Pancreas (tissue), 10 donors: Measurements from ENCODE around the gene COMTD1. TPM values are rescaled to one million over a fixed set of nuclear protein-coding genes. Genes with fewer than 3 reads are reported as not detected.

Source experiments
- ATAC-seq, 4 donors: fragments of 200-7000 bp; cut with Tn5 transposase; one replicate each; pipeline versions ENCODE4 v1.8.0 to v1.9.1; 2020; ENCODE audit warnings: mild to moderate bottlenecking in 4 of 4, moderate library complexity in 4 of 4
- DNase-seq, 6 donors: peaks; one replicate each; pipeline ENCODE4 v3.0.0-alpha.2; 2020
- FAIRE-seq: peaks from 2 replicates; lab custom pipeline; 2012; peaks lifted over from hg19 to GRCh38; lab: Jason Lieb, UNC
- H3K27ac ChIP-seq, 4 donors: fragments of 200-600 bp; sonication (generic); 1 replicate in 3 of 4; 2 replicates in 1 of 4; pipeline versions ENCODE4 v1.5.0 to v1.8.0; 2020
- H3K27me3 ChIP-seq, 4 donors: fragments of 200-600 bp; one replicate each; pipeline ENCODE4 v1.8.0; 2021
- H3K36me3 ChIP-seq, 3 donors: fragments of 200-600 bp; sonication (generic) in 1 of 3; one replicate each; pipeline versions ENCODE4 v1.5.0 to v1.8.0; 2020 to 2021
- H3K4me1 ChIP-seq, 3 donors: fragments of 200-600 bp; one replicate each; pipeline ENCODE4 v1.8.0; 2021
- H3K4me3 ChIP-seq, 4 donors: fragments of 200-600 bp; sonication (generic) in 2 of 4; one replicate each; pipeline versions ENCODE4 v1.5.0 to v1.8.0; 2020 to 2021
- H3K9me3 ChIP-seq, 4 donors: fragments of 200-600 bp; one replicate each; pipeline ENCODE4 v1.8.0; 2021
- WGBS, 2 donors: extraction: QIAGEN DNeasy Blood & Tissue Kit; methylation state at CpG; one replicate each; pipeline ENCODE4 v1.1.7; 2013; 5-methylcytosine and 5-hydroxymethylcytosine counted together
- intact Hi-C, 3 donors: fragments of 100-400 bp; cut with DNase I; formaldehyde crosslinking; loops; one replicate each; pipeline versions ENCODE4 v1.11.1 to v1.14.2; 2022
- polyA plus RNA-seq, 2 donors: library from polyadenylated mRNA; stranded (reverse); fragments of 200-250 nt; gene quantifications; one replicate each; pipeline ENCODE4 v1.2.3, GENCODE V29; 2013
- total RNA-seq, 6 donors: library from RNA; stranded (reverse); fragmentation: NEBNext Ultra II Directional in 4 of 6; extraction: Animal tissue kit (Norgen Biotek cat#: 25700) in 4 of 6; gene quantifications; one replicate each; pipeline versions ENCODE4 v1.2.1 to v1.2.4, GENCODE V29; 2021 to 2023
- TF ChIP-seq, protein P1 (sequence below), 4 donors: fragments of 200-600 bp; sonication (generic) in 3 of 4; IDR thresholded peaks; one replicate each; pipeline versions ENCODE4 v1.5.0 to v1.8.0; 2021; ENCODE audit warnings: antibody characterized with exemption in 4 of 4
- donor health status: healthy with polysubstance abuse.
- donor health status: DM: no; HTN: no; CAD: no; lungs with moderate emphysema.
- donor health status: DM: no; HTN: no; CAD: no.
- donor health status: control.
- donor health status: control.
- donor health status: Bipolar disorder and iron deficiency.
- donor health status: DM: yes; HTN: yes; CAD: no.
- donor health status: DM: no; HTN: no; CAD: no.
- donor health status: DM: no; HTN: no; CAD: no.
- donor health status: DM: yes; HTN: yes; CAD: no.

COMTD1 gene
- total and polyA plus RNA-seq, 8 donors = 54.1 to 318 (median 72.5) TPM

DNA sequence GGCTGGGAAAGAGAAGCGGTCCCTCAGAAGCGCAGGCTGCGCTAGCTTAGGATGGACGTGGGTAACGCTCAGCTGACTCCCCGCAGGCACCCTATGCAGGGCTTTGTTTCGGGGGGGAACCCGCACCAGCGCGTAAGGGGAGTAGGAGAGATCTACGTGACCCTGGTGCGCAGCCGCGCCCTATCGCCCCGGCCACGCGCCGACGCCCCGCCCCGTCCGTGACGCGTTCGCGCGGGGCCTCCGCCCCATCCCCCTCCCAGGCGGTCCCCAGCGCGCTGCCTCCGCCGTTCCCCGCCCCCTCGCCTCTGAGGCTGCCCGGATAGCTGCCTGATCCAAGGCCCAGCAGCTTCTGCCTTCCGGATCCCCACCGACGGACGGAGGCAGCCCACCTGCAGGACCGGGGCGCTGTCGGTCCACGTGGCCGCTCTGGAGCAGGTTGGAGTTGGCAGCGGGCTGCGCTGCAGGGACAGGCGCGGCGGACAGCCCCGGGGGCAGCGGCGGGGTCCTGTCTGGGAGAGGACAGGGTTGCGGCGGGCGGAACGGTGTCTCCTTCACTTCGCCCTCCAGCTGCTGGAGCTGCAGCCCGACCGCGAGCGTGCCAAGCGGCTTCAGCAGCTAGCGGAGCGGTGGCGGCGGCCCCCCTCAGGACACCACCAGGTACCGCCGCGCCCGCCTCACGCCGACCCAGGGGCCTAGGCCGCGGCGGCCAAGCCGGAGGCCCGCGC is 25.3 kb downstream of the COMTD1 start, which contains the start of gene VDAC2:
VDAC2 (plus strand) TSS at position 515 of the 725 bp plus-strand sequence. CDS start 363 bp downstream, outside the sequence.
- intact Hi-C loops = no loop called here
- FAIRE-seq = no peak
- TF ChIP-seq, protein P1, sequence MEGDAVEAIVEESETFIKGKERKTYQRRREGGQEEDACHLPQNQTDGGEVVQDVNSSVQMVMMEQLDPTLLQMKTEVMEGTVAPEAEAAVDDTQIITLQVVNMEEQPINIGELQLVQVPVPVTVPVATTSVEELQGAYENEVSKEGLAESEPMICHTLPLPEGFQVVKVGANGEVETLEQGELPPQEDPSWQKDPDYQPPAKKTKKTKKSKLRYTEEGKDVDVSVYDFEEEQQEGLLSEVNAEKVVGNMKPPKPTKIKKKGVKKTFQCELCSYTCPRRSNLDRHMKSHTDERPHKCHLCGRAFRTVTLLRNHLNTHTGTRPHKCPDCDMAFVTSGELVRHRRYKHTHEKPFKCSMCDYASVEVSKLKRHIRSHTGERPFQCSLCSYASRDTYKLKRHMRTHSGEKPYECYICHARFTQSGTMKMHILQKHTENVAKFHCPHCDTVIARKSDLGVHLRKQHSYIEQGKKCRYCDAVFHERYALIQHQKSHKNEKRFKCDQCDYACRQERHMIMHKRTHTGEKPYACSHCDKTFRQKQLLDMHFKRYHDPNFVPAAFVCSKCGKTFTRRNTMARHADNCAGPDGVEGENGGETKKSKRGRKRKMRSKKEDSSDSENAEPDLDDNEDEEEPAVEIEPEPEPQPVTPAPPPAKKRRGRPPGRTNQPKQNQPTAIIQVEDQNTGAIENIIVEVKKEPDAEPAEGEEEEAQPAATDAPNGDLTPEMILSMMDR (IDR thresholded peaks at IDR 0.05) = no peak
- peak; percentile 88 to 96 (median 94) for DNase-seq
- Histone ChIP-seq H3K4me1 (peaks cover 11 to 13% (median 11%) of the 10 kb centered on the region in 3 donors), H3K9me3 (no peaks in the 10 kb centered on the region), H3K27ac (peak within 1 kb of the TSS; percentile 97 to 99 (median 98)), H3K4me3 (peak within 1 kb of the TSS; percentile 66 to 99 (median 84)), H3K36me3 (peaks cover 0 to 19% (median 4%) of the 10 kb centered on the region in 3 donors), H3K27me3 (no peaks in the 10 kb centered on the region)
- peak; percentile 95 to 98 (median 96) for ATAC-seq
- 0 to 1% methylated on average over 70 to 80 of the region's 80 CpGs for WGBS, 2 donors

DNA sequence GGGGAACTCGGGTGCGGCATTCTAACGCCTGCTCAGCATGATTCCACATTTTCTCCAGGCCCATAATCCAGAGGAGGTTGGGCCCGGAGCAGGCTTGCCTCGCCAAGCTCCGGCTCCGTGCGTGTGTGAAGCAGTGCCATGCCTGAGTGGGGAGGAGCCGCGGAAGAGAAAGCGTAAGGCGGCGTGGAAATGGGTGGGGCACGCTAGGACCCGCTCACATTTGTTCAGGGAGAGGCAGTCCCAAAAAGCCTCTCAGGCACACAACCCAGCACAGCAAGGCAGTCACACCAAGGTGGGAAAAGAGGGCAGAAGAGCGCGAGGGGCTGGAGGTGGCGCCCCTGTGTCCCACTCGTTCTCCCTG is 25.9 kb downstream of the COMTD1 start:
- Histone ChIP-seq H3K4me1 (peaks cover 11 to 13% (median 11%) of the 10 kb centered on the region in 3 donors), H3K27me3 (no peaks in the 10 kb centered on the region), H3K9me3 (no peaks in the 10 kb centered on the region), H3K27ac (peak overlapping the region; percentile 97 to 99 (median 98)), H3K4me3 (peak overlapping the region; percentile 66 to 99 (median 84)), H3K36me3 (peaks cover 0 to 13% (median 3%) of the 10 kb centered on the region in 3 donors)
- intact Hi-C loops = no loop called here
- TF ChIP-seq, protein P1 (IDR thresholded peaks at IDR 0.05) = no peak
- FAIRE-seq = no peak
- peak; percentile 60 to 87 (median 73) for DNase-seq
- peak; percentile 66 to 77 (median 72) for ATAC-seq
- WGBS, 2 donors = 0% methylated on average over 16 to 19 of the region's 19 CpGs

DNA sequence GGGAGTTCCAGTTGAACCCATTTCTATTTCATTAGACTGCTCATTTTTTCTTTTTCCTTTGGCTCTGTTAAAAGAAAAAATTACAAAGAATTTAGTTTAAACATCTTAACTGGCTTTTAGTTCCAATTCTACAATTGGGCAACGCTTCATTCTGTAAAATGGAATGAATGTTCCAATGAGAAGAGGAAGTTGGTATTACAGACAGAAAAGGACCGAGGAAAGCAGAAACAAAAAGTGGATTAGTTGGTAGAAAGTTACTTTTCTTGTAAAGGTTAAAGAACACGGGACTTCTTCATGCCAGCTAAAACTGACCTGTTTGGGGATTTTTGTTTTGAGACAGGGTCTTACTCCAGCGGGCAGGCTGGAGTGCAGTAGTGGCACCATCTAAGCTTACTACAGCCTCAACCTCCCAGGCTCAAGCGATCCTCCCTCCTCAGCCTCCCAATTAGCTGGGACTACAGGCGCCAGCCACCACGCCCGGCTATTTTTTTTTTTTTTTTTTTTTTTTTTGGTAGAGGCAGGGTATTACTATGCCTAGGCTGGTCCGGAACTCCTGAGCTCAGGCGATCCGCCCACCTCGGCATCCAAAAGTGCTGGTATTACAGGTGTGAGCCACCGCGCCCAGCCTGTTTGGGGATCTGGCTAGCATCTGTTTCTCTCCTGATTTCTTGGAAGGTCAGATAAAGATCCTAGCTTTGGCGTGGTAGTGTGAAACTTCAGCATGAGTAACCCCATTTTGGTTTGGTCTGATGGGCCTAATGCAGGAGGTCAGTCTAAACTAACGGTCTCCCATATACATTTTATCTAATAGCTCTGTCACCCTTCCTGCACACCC is 26.5 kb downstream of the COMTD1 start:
- FAIRE-seq (no peak), ATAC-seq (no peak), DNase-seq (peak in 2 of 6 donors; percentile 29 to 46)
- Histone ChIP-seq H3K9me3 (no peaks in the 10 kb centered on the region), H3K27ac (peak overlapping the region; percentile 97 to 99 (median 98)), H3K4me1 (peaks cover 11 to 13% (median 11%) of the 10 kb centered on the region in 3 donors), H3K4me3 (peak overlapping the region; percentile 66 to 99 (median 84)), H3K27me3 (no peaks in the 10 kb centered on the region), H3K36me3 (peaks cover 0 to 8% (median under 1%) of the 10 kb centered on the region in 3 donors)
- TF ChIP-seq, protein P1 (IDR thresholded peaks at IDR 0.05) = no peak
- intact Hi-C loops = no loop called here
- 77 to 78% methylated on average over 16 of the region's 16 CpGs for WGBS, 2 donors

DNA sequence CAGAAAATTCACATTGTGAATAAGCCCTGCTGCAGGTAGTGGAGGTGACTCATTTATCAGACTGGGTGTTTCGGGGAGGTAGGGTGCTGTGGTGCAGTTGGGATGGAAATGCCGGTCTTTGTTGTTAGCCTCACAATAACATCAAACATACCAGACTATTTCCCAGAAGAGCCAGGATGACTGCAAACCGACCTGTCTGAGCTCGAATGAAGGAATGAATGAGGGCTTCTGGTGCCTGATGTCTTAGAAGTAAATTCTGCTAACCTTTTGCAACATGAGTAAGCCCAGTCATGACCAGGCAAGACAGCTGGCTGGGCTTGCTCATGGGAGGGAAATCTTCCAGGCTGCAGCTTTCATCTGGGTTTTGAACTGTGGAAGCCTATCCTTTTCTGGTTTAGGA is 27.6 kb downstream of the COMTD1 start:
- TF ChIP-seq, protein P1 (IDR thresholded peaks at IDR 0.05) = no peak
- WGBS, 2 donors = 85 to 86% methylated on average over 4 of the region's 4 CpGs
- H3K27ac ChIP-seq = no peak overlapping the region
- DNase-seq (no peak), ATAC-seq (no peak), FAIRE-seq (no peak)
- H3K9me3 ChIP-seq = no peaks in the 10 kb centered on the region
- H3K4me3 ChIP-seq = no peak overlapping the region
- peaks cover 11 to 13% (median 11%) of the 10 kb centered on the region in 3 donors for H3K4me1 ChIP-seq
- no peaks in the 10 kb centered on the region for H3K27me3 ChIP-seq
- peaks cover 0 to 6% (median 0%) of the 10 kb centered on the region in 3 donors for H3K36me3 ChIP-seq
- intact Hi-C loops = no loop called here
